GM19372 (cell line): ENCODE results near the gene DPM3.
A peak's percentile ranks its signal among the peaks of the same experiment; 100 is the strongest.
"Not testable (repeated sequence)": the region's sequence is repeated elsewhere in the genome, so short reads cannot be mapped to it uniquely, and the experiment has no call there.

Experiments
- ATAC-seq: cut with Tn5 transposase; IDR thresholded peaks from one replicate; pipeline ENCODE4 v1.9.1; 2021; ENCODE audit warnings: mild to moderate bottlenecking, low read depth, moderate library complexity; ENCODE audit not compliant: unreplicated experiment

Gene DPM3

DNA sequence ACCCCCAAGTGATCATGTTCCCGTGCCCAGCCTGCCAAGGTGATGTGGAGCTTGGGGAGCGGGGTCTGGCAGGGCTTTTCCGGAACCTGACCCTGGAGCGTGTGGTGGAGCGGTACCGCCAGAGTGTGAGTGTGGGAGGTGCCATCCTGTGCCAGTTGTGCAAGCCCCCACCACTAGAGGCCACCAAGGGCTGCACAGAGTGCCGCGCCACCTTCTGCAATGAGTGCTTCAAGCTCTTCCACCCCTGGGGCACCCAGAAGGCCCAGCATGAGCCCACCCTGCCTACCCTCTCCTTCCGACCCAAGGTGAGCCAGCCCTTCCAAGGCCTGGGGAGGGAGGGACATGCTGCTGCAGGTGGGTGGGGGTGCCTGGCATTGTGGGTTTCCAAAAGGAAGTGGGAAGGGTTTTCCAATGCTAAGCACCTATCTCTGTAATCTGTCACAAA, 35.6 kb upstream of the DPM3 start:
- no peak for ATAC-seq

DNA sequence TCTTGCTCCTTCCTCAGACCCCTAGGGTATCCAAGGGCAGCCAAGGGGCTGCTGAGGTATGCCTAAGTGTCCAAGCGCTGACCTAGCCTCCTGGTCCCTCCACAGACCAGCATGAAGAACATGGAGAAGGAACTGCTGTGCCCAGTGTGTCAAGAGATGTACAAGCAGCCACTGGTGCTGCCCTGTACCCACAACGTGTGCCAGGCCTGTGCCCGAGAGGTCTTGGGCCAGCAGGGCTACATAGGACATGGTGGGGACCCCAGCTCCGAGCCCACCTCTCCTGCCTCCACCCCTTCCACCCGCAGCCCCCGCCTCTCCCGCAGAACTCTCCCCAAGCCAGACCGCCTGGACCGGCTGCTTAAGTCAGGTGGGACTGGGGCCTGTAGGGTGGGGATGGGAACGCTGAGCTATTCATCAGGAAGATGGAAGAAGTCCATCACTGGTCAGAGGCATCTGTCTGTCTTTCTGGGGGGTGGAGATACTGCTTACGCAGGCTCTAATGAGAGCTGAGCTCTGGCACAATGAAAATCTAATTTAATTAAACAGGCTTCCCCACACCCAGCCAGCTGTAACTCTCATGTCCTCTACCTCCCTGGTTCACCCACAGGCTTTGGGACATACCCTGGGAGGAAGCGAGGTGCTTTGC, 35.1 kb upstream of the DPM3 start:
- ATAC-seq: no peak

DNA sequence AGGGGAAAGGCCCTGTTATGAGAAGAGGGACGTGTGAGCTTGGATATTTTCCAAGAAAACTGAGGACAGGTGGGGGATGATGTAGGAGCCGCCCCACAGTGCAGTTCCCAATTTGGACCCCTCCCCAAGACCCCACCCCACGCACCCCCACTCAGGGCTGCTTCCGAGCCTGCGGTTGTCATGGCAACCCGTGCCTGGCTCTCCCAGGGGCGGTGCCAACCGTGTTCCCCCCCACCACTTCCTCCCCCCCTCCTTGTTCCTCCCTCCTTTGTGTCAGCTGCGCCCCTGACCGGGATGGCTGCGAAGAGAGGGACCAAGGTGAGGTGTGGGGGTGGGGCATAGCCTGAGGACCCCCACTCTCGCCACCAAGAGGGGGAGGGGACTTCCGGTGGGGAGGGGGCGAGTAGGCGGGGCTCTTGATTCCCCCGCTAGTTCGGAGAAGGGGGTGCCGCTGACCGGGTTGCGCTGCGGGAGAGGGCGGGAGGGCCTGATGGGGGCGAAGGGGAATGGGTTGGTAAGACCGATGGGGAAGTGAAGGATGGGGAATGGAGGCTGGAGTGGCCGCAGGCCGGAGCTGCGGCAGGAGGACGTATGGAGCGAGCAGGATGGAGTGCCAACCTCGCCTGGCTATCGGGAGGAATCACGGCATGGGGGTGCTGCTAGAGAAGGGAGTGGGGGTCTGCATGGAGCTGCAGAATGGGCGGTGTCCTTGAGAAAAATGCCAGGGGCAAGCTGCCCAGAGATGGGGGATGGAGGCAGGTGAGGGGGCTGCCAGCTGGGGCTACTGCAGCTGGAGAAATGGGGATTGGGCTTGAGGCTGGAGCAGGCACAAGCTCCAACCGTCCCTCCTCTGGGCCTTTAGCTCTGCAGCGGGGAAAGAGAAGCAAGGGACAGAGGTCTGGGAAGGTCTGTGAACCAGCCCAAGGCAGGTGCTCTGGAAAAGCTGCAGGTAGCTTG, 34.3 kb upstream of the DPM3 start:
- no peak for ATAC-seq

DNA sequence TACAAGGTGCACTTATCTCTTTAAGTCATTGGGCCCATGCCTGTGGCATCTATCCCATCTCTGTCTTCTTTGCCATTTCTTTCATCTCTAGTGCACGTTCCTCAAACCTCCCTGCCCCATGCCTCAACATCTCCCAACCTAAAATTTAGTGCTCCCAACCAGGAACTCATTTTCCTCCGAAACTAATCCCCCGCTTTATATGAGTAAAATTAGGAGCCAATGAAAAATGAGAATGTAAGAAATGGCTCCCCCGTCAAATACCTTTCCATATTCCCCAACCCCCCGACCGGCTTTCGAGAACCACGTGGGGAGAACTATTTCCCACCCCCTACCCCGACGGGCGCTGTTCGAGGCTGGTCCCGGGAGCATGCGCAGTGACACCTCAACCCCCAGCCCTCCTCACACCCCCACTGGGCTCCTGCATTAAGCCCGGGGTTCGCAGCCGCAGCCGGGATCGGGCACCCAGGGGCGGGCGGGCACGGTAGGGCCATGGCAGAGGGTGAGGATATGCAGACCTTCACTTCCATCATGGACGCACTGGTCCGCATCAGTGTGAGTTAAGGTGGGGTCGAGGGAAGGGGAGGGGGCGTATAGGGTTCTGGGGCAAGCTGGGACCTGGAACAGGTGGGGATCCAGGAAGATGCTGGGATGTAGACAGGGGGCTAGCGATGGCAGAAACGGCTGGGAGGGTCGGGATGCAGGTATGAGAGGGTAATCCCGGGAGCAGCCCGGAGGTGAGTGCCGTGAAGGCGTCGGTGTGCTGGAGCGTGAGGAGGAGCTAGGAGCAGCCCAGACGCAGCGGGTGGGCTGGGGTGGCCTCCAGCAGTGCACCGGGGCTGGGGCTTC, 33.4 kb upstream of the DPM3 start, which contains the start of gene TRIM46:
Gene TRIM46, plus strand, starts transcription at position 372 of the 846 bp plus-strand sequence. Its CDS starts 118 bp downstream, at position 490.
- ATAC-seq: no peak

DNA sequence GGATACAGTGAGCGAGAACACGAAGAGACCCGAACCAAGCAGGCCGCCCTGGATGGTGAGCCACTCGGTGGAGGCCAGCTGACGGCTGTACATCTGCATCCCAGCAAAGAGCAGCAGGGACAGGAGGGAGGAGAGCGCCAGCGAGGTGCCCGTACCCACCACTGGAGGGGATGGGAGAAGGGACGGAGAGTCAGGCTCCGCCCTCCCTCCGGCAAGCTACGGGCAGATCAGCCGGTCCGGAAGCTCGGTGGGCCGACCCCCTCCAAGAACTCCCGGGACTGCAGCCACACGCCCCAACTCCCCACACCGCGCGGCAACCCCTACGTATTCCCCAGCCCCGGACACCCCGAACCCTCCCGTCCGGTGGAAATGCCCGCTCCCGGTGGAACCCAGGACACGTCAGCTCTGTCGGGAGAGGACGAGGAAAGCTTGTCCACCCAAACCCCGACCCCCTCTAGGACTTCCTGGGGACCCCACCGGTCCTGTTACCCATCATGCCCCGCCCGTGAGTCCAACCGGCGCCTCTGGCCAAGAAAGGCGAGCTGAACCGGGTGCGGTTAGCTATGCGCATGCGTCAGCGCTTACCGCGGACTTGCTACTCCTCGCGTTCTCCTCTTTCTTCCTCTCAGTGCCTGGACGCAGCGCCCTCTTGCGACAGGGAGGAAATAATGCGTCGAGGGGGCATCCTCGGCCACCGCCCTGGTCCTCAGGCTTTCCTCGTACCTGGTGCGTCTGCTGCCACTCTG, 32.6 kb upstream of the DPM3 start, which contains the start of gene KRTCAP2:
Gene KRTCAP2, minus strand, starts transcription at position 573 of the 746 bp plus-strand sequence. Its CDS starts 80 bp downstream, at position 493.
- ATAC-seq: peak; percentile 69

DNA sequence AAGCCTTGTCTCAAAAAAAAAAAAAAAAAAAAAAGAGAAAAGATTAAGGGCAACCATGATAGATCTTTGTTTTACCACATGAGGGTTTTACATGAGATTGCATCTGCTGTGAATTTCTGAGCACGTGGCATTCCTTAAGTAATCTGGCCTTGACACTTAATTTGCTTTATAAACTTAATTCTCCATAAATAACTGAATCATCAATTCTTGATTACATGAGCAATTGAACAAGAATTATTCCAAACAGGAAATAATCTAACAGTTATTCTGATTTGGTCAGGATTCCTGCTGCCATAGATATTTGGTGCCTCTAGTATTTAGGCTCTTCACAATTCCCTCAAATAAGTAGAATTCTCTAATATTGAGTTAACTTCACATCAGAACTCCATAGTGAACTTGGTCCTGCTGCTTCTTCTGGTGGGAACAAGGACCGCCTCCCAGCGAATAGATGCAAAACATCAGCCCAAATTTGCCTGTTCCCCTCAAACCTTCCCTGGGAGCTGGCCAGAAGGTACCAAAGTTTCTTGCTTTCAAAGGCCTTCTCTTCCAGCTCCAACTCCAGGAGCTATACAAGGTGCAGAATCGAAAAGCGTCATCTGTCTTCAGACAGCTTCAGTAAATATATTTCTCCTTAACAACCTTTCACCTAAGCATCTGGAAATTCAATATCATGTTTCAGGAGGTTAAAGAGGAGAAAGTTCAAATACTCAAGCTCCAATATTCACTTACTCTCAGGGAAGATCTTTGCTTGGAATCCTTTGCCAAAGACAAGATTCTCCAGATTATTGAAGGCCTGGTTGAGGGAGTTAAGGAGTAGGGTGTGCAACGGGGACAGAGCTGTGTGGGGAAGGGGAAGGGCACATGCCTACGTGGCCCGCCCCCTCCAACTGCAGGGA, 31.8 kb upstream of the DPM3 start:
- no peak for ATAC-seq

DNA sequence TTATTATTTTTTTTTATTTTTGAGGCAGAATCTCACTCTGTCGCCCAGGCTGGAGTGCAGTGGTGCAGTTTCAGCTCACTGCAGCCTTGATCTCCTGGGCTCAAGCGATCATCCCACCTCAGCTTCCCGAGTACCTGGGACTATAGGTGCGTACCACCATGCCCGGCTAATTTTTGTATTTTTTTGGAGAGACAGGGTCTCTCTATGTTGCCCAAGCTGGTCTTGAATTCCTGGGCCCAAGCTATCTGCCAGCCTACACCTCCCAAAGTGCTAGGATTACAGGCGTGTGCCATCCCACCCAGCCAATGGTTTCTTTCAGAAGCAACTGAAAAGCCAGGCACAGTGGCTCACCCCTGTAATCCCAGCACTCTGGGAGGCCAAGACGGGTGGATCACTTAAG, 30.5 kb upstream of the DPM3 start:
- ATAC-seq: no peak

DNA sequence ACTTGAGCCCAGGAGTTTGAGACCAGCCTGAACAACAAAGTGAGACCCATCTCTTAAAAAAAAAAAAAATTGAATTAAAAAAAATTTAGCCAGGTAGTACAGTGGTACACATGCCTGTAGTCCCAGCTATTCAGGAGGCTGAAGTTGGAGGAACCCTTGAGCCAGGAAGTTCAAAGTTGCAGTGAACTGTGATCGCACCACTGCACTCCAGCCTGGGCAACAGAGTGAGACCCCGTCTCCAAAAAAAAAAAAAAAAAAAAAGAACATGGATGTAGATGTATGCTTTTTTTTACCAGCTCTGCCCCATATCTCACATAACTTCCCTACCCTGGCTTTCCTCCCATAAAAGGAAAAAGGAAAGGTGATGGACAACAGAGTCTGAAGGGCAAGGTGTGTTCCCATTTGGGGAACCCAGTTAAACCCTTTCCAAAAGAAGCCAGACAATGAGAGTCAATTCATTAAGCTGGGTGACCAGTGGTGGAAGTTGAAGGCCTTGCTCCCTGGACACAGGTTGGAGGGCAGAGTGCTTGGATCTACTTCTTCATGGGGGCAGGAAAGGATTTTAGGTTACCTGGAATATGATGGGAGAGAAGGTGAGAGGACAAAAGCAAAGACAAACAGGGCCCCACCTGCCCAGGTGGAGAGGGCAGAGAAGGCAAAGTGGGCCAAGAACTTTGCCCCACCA, 29.9 kb upstream of the DPM3 start:
- ATAC-seq: no peak

DNA sequence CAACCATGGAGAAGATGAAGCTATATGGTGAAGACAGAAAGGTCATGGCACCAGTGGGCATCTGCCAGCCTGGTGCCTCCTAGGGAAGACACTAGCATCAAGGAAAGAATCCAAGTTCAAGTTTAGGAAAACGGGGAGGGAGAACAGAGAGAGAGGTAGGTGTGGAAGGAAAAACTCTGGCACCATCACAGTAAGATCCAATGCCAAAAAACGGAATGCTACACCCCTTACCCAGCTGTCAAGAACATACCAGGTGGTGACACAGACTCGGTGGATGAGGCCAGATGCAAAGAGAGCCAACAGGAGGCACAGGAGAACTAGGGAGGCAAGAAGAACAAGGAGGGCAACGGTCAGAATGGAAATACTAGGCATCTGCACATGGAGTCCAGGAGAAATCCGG, 29.2 kb upstream of the DPM3 start:
- ATAC-seq: no peak

DNA sequence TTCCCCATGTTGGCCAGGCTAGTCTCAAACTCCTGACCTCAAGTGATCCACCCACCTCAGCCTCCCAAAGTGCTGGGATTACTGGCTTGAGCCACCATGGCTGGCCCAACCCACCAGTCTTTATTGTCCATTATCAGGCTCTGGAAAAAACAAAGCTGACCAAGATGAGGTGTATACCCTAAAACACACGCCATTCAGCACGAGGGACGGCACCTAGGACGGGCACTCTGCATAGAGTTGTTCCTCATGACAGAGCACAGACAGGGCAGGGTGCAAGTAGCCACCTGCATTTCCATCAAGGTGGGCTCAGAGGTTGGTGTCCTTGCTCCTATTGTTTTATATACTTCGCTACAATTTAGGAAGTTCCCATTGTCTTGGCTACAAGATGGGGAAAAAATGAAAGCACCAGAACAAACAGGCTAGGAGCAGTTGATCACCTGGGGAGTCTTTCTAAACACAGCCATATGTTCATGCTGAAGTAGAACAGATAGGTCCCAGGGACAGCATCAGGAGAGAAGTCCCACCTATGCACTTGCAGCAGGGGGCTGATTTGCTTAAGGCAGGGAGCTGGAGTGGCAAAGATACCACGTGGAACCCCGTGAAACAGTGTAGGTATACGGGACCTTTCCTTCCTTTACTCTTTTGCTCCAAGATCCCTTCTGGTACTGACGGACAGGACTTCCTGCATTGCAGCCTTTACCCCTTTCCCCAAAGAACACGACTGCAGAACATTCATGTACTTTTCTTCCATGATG, 28.3 kb upstream of the DPM3 start:
- ATAC-seq: no peak

DNA sequence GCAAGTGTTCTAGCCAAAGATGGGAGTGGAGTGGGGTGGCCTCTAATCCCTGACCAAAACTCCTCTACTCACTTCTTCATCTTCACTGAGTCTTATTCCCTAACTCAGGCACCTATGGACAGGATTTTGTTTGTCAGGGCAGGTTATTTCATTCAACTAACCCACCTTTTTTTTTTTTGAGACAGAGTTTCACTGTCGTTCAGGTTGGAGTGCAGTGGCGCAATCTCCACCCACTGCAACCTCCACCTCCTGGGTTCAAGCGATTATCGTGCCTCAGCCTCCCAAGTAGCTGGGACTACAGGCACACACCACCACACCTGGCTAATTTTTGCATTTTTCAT, 27.7 kb upstream of the DPM3 start:
- ATAC-seq: not testable (repeated sequence)

DNA sequence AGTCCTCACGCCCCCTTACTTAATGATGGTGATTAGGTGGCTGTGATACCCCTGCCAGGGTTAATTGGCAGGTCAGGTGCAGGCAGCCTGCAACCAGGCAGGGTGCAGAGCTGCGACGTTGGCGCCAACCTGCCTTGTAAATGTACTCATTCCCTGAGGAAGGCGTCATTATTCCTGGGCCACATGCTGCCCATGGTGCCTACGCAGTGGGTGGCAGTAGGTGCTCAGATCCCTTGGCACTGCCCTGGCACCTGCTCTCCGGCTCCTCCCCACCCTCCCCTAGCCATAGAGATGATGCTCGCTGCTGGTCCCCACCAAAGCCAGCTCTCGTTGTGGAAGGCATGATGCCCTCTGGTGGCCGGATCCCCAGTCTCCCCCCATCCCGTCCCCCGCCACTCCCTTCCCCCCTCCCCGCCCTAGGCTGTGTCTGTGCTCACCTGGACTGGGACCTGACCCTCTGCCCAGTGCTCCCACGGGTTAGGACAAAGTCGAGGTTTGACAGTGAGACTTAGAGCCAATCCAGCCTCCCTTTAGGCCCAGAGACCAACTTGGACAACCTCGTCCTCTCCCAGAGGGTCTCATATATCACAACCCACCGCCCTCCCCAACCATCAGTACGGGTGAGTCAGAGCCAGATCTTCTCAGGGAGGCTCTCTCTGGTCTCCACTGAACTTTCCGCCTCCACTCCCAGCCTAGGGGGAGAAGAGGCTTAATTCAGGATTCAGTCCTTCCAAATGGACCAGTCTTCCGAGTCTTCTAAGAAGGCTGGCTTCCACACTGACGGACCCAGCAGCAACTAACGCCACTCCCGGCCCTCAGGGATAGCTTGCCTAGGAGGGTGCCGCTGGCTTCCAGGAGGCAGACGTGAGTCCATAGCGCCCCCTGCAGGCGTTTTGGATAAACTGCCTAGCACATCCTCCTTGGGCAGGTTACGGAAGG, 27.1 kb upstream of the DPM3 start:
- no peak for ATAC-seq

DNA sequence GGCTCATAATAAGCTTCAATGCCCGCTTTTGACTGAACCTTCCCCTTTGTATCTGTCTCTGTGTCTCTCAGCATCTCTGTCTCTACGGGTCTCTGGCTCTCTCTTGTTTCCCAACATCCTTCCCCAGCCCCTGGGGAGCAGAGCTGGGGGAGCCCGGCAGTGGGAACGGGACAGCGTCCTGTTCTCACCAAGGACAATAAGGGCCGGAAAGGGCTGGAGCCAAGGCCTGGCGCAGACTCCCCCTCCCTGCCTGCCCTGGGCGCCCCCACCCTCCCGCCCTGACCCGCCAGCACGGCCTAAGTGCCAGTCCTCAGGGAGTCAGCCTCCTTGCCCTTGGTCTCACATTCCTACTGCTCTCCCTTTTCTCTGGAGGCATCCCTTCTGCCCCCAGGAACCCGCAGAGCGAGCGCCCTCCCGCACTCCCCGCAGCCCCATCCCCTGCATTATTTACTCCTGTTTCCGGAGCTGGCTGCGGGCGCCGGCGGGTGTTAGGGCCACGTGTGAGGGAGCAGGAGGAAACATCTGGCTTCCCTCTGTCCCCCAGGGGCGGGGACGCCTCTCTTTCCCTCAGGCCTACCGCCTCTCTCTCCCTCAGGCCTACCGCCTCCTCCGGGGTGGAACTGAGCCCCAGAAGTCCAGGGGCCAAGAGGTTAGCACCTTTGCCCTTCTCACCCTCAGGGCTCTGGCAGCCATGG, 26.3 kb upstream of the DPM3 start:
- ATAC-seq: no peak

DNA sequence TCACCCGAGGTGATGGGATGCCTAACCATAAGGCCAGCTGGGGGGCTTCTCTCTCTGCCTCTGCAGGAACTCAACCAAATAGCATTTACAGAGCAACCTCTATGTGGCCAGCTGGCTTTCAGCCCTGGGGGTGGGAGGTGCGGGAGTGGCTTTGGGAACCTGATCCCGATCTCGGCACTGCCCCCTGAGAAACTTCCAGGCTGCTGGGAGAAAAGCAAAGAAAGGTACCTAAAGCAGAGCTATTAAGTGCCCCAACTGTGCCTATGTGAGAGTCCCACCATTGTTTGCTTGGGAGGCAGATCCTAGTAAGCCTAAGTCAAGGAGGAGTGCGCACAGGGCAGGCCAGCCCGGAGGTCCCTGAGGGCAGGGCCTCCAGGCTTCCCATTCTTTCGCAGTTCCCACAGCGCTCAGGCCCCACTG, 25.7 kb upstream of the DPM3 start:
- ATAC-seq: no peak

DNA sequence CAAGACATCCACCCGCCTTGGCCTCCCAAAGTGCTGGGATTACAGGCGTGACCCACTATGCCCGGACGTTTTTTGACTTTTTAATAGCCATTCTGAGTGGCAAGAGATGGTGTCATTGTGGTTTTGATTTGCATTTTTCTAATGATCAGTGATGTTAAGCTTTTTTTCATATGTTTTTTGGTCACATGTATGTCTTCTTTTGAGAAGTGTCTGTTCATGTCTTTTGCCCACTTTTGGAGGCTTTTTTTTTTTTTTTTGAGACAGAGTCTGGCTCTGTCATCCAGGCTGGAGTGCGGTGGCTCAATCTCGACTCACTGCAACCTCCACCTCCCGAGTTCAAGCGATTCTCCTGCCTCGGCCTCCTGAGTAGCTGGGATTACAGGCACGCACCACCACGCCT, 24.3 kb upstream of the DPM3 start:
- not testable (repeated sequence) for ATAC-seq

DNA sequence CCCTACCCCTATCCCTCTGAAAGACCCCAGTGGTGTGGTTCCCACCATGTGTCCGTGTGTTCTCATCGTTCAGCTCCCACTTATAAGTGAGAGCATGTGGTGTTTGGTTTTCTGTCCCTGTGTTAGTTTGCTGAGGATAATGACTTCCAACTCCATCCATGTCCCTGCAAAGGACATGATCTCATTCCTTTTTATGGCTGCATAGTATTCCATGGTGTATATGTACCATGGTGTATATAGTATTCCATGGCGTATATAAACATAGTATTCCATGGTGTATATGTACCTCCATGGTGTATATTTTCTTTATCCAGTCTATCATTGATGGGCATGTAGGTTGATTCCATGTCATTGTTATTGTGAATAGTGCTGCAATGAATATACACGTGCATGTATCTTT, 23.5 kb upstream of the DPM3 start:
- not testable (repeated sequence) for ATAC-seq
